GM19239 (cell line): ENCODE data around the gene EIF4EBP2.
A peak's percentile ranks its signal among the peaks of the same experiment; 100 is the strongest.

Source experiments
- DNase-seq: peaks from one replicate; pipeline ENCODE4 v3.0.0; 2011; ENCODE audit warnings: low spot score; ENCODE audit not compliant: insufficient read length
- FAIRE-seq: peaks from 2 replicates; lab custom pipeline; 2011; peaks lifted over from hg19 to GRCh38; lab: Jason Lieb, UNC

EIF4EBP2 gene

DNA sequence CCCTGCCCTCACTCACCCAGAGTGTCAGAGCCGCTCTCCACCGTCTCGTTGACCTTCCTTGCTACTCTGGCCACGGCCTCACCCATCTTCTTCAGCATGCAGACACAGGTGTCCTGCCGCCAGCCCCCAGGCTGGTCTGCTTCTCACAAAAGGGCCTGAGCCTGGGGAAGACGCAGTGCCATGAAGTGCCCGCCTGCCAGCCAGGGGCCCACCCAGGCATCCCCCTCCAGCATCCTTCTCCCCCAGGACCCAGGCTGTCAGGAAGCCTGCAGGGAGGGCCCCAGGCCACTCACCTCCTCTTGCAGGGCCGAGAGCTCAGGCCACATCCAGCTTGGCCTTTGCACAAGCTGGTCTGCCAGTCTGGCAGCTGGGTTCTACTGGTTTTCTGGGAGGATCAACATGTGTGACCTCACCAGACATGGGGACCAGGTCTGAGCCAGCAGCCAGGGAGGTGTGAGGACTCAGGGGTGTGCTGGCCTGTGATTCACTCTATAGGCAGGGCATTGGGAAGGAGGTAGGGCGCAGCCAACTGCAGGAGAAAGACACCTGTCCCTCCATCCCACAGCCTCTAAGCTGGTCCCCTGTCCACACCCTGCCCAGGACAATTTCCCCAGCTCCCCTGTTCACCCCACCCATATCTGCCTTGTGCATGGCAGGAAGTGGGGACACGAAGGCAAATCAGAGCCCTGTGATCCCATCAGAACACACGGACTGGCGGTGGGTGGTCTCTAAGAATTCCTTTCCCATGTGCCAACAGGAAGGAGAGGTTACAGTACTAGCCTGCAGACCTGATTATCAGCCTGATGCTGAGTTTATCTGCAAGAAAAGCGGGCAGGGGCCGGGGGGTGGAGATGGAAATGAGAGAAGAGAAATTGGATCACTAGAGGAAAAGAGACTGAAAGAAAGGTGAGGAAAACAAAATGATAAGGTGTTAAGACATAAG, 27.2 kb upstream of the EIF4EBP2 start:
- FAIRE-seq (no peak), DNase-seq (no peak)

- FAIRE-seq (no peak), DNase-seq (no peak)
Observed at GRCh38 chr10:70378122-70378521, 25.8 kb upstream of the EIF4EBP2 start.

DNA sequence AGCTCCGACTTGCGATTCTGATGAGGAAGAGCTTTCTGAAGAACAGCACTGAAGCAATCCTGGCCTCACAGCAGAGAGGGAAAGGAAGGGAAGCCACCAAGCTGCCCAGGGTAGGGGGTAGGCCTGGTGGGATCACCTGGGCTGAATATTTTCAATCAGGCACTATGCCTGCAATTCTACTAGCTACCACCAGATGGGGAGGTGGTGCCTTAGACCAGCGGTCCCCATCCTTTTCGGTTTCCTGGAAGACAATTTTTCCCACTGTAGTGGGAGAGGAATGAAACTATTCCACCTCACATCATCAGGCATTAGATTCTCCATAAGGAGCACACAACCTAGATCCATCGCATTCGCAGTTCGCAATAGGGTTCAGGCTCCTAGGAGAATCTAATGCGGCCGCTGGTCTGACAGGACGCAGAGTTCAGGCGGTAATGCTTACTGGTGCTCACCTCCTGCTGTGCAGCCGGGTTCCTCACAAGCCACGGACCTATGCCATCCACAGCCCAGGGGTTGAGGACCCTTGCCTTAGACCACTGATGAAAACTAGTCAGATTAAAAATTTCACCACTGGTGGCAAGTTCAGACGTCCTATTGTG, 24.3 kb upstream of the EIF4EBP2 start:
- DNase-seq: no peak
- no peak for FAIRE-seq

GRCh38 chr10:70380350-70381135, 23.4 kb upstream of the EIF4EBP2 start:
- no peak for FAIRE-seq
- no peak for DNase-seq

DNA sequence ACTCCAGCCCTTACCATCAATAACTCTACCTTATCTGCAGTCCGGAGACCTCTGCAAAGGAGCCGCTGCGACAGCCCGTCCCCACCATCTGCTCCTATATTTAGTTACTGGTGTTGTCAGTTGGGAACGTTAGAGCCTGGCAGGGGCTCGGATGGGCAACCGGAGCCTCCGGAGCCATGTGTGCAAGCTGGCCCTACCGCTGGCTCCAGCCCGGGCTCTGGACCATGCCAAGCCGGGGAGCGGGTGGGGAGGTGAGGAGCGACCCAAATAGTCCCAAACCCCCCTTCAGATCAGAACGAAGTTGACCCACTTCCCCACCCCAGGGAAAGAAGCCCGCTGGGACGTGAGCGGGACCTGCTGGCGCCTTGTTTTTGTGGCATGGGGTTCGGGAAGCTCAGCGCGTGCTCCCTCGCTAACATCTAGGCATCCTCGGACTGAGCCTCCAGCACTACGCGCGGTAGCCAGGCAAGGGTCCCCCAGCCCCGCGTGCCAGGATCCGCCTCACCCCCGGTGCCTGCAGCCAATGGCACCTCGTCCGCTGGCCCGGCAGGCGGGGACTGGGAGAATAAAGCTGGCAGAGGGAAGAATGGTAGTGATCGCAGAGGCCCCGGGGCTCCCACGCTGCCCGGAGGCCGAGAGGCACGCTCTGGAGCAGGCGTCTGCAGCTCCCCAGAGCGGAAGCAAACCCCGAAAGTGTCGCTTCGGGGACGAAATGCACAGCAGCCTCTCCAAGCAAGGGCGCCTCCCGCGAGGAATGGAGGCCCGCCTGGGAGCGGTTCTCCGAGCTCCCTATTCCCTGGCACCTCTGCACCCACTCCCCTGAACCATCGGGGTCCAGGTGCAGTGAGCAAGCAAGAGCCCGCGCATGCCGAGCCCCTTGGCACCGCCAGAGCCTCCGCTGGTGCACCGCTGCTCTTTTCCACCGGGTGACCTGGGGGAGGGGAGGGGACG, 22.2 kb upstream of the EIF4EBP2 start:
- DNase-seq (peak; percentile 68), FAIRE-seq (no peak)

GRCh38 chr10:70391654-70392053, 12.3 kb upstream of the EIF4EBP2 start:
- FAIRE-seq (no peak), DNase-seq (no peak)

- FAIRE-seq: no peak
- no peak for DNase-seq
Observed at GRCh38 chr10:70396140-70396539, 7.8 kb upstream of the EIF4EBP2 start.

DNA sequence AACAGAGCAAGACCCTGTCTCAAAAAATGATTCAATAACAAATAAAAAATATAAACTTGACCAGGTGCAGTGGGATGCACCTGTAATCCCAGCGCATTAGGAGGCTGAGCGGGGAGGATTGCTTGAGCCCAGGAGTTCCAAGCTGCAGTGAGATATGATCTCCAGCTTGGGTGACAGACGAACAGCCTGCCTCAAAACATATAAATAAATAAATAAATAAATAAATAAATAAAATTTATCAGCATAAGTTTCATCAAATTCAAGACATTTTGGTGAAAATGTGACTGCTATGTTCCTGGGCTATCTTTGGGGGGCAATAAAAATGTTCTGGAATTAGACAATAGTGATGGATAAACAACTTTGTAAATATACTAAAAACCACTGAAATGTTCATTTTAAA, 4.8 kb upstream of the EIF4EBP2 start:
- DNase-seq (no peak), FAIRE-seq (no peak)

- no peak for DNase-seq
- peak; percentile 86 for FAIRE-seq
Observed at GRCh38 chr10:70403483-70404035, 386 bp upstream of the EIF4EBP2 start.

GRCh38 chr10:70404787-70405036, 767 bp downstream of the EIF4EBP2 start:
- DNase-seq (no peak), FAIRE-seq (no peak)

- peak; percentile 53 for DNase-seq
- FAIRE-seq: peak; percentile 84
Observed at GRCh38 chr10:70405037-70405824, 1.3 kb downstream of the EIF4EBP2 start.

DNA sequence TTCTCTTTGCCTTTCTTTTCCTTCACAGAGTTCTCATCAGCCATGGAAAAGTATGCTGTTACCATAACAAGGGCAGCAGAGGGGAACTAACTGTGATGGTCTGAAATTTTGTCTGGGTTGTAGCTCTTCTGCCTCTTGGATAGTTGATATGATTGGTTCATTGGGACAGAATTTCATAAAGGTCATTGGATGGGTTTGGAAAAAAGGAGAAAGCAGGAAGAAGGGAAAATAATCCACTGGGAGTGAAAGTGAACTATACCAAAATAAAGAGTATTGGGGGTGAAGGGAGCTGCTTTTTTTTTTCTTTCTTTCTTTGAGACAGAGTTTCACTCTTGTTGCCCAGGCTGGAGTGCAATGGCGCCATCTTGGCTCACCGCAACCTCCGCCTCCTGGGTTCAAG, 5.8 kb downstream of the EIF4EBP2 start:
- FAIRE-seq: peak; percentile 23
- no peak for DNase-seq

DNA sequence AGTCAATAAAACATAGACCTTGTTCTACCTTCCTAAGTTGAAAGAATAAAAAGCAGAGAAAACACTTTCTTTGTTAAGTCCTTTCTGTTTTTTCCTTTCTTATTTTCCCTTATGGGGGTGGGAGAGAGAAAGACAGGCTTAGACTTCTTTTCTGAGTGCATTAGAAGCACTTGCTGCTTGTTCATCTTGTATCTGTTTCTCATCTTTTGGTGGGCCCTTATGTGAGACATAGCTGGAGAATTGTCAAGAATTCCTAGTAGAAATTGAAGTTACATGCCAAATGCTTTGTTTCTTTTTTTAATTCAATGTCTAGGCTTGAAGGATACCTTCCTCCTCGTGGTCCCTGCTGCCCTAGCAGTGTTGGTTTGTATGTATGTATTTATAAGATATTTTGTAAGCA, 6.7 kb downstream of the EIF4EBP2 start:
- DNase-seq: no peak
- FAIRE-seq: no peak

- FAIRE-seq (no peak), DNase-seq (no peak)
Observed at GRCh38 chr10:70412356-70412755, 8.4 kb downstream of the EIF4EBP2 start.

DNA sequence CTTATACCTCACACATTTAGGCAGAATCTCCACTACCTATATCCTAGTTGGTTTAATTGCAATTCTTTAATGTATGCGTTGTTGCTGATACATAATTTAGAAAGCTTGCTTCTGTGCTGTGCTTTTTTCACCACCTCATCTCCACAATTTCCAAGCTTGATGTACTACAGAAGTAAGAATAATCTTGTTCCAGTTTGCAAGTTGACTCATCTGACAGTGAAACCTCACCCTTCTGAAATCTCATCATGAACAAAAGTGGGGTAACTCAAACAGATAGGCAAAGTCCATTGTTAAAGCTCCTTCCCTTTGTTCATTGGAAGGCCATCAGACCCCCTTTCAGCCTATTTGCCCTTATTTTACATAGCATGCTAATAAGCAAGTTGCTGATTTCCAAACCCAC, 13.6 kb downstream of the EIF4EBP2 start:
- DNase-seq: no peak

DNA sequence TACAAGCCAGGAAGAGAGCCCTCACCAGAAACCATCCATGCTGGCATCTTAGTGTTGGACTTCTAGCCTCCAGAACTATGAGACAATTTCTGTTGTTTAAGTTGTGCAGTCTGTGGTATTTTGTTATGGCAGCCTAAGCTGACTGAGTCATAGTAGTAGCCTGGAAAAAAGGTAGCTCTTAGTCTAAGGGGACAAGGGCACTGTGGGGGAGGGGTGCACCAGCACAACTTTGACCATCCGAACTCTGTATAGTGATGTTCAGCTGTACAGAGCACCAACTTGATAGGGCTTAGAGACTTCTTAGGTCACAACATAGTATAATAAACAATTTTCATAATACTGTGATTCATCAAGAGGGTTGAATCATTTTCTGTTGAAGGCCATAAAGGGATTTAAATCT, 14.3 kb downstream of the EIF4EBP2 start:
- no peak for FAIRE-seq

More for the DNA sequence above, 13.6 kb downstream of the EIF4EBP2 start:
- peak; percentile 48 for FAIRE-seq

GRCh38 chr10:70418713-70419112, 14.8 kb downstream of the EIF4EBP2 start:
- DNase-seq (no peak), FAIRE-seq (no peak)

More for the DNA sequence above, 14.3 kb downstream of the EIF4EBP2 start:
- no peak for DNase-seq

GRCh38 chr10:70424320-70424719, 20.4 kb downstream of the EIF4EBP2 start:
- FAIRE-seq: no peak

GRCh38 chr10:70425096-70425495, 21.2 kb downstream of the EIF4EBP2 start:
- no peak for FAIRE-seq
- DNase-seq: no peak

More at GRCh38 chr10:70424320-70424719, 20.4 kb downstream of the EIF4EBP2 start:
- no peak for DNase-seq
